B cell (primary cell): ENCODE measurements around the gene DAW1.

ENCODE experiments used
- CTCF ChIP-seq: fragments of 200-600 bp; IDR thresholded peaks from one replicate; pipeline ENCODE4 v1.8.0; 2022; ENCODE audit warnings: antibody characterized with exemption, mild to moderate bottlenecking
- EZH2 ChIP-seq: IDR thresholded peaks from 2 replicates; pipeline ENCODE4 v1.6.1; 2012; ENCODE audit warnings: borderline replicate concordance, low read depth, mild to moderate bottlenecking, moderate library complexity, low read length; ENCODE audit not compliant: insufficient read depth, poor library complexity, severe bottlenecking

- TF ChIP-seq CTCF (no peak), EZH2 (no peak)
Observed at GRCh38 chr2:227914362-227914761, 42.9 kb downstream of the DAW1 start.
